ENCODE results near the gene GUCD1. TPM values are rescaled to one million over a fixed set of nuclear protein-coding genes. Genes with fewer than 3 reads are reported as not detected.

GUCD1 gene
- total and polyA plus RNA-seq, 2 of the 8 experiments (the other 6 are each of a cell fraction or from before 2014, with no cell fraction given) = 85.2 to 128 TPM

DNA sequence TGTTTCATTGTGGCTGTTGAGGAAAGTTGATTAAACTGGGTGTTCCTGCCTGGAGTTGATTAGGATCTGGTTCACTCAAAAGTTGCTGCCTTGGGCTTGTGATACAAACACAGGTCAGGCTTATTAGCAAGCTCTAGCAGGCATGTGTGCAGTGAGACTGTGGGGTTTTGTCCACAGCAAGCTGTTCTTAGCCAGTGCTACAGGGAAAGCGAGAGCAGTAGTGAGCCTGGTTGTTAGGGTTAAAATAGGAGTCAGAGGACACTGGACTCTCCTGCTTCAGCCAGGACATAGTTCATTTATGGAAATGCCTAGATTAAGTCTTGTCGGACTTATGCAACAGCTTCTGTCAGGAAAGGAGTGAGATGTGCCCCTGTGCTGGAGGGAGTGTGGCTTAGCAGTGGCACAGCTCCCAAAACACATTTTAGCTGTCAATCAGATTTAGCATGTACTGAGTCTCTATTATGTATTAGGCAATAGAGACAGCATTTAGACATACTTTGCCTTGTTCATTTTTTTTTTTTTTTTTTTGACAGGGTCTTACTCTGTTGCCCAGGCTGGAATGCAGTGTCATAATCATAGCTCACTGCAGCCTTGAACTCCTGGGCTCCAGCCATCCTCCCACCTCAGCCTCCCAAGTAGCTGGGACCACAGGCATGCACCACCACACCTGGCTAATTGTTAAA lies 9.6 kb upstream of the GUCD1 start (continued):
- no peak for TF ChIP-seq RFX5 (IDR thresholded peaks at IDR 0.05; ENCODE audit: borderline replicate concordance, low read depth, low read length)
- no peak for TF ChIP-seq HDAC6 (IDR thresholded peaks at IDR 0.05; ENCODE audit: low read depth, low read length)
- TF ChIP-seq CREB1 (IDR thresholded peaks at IDR 0.05) = no peak
